Testis (tissue), 5 donors: ENCODE results near the gene ARHGAP33. TPM values are rescaled to one million over a fixed set of nuclear protein-coding genes. Genes with fewer than 3 reads are reported as not detected.

Experiments used
- DNase-seq: peaks from one replicate; pipeline ENCODE4 v3.0.0-alpha.2; 2019
- H3K27ac ChIP-seq, 2 donors: fragments of 200-600 bp; sonication (generic); one replicate each; pipeline ENCODE4 v1.5.1; 2019
- H3K27me3 ChIP-seq: fragments of 200-600 bp; sonication (generic); one replicate; pipeline ENCODE4 v1.5.1; 2019
- H3K36me3 ChIP-seq: fragments of 200-600 bp; sonication (generic); one replicate; pipeline ENCODE4 v1.5.1; 2017; ENCODE audit warnings: low read depth; ENCODE audit errors: missing control alignments
- H3K4me1 ChIP-seq: fragments of 200-600 bp; sonication (generic); one replicate; pipeline ENCODE4 v1.5.1; 2019
- H3K4me3 ChIP-seq, 2 donors: fragments of 200-600 bp; sonication (generic); one replicate each; pipeline ENCODE4 v1.5.1; 2017 to 2019
- H3K9me3 ChIP-seq: fragments of 200-600 bp; sonication (generic); one replicate; pipeline ENCODE4 v1.5.1; 2017
- POLR2A ChIP-seq: fragments of 450-650 bp; IDR thresholded peaks from one replicate; pipeline ENCODE4 v1.6.1; 2017; ENCODE audit warnings: antibody characterized with exemption, mild to moderate bottlenecking, moderate library complexity
- WGBS, 2 donors: methylation state at CpG; one replicate each; pipeline ENCODE4 v1.1.5; 2018; 5-methylcytosine and 5-hydroxymethylcytosine counted together
- intact Hi-C: fragments of 100-400 bp; cut with DNase I; formaldehyde crosslinking; loops from one replicate; pipeline ENCODE4 v1.15.1; 2023; ENCODE audit warnings: low total_unique reads
- long read RNA-seq, 2 donors: transcript quantifications; one replicate each; lab custom pipeline, GENCODE V29; 2026
- polyA plus RNA-seq: library from polyadenylated mRNA; stranded (reverse); fragments of 350-450 nt; fragmentation: Illumina TruSeq; extraction: RNeasy Lipid Tissue Mini Kit (QIAGEN cat#74804); gene quantifications from one replicate; pipeline ENCODE4 v1.2.3, GENCODE V29; 2014; ENCODE audit warnings: low read depth, low replicate concordance; ENCODE audit not compliant: insufficient read depth
- total RNA-seq, 2 donors: library from RNA; depleted of rRNA; stranded (reverse); fragments of >200 nt; gene quantifications; one replicate each; pipeline ENCODE4 v1.2.3, GENCODE V29; 2016
- TF ChIP-seq, protein P1 (sequence below), 3 experiments: fragments of 450-650 bp in 2 of 3; fragments of 200-600 bp in 1 of 3; sonication (generic) in 1 of 3; IDR thresholded peaks; one replicate each; pipeline ENCODE4 v1.5.1; 2016 to 2019; ENCODE audit warnings: antibody characterized with exemption in 3 of 3, mild to moderate bottlenecking in 2 of 3, moderate library complexity in 1 of 3

Gene ARHGAP33, protein sequence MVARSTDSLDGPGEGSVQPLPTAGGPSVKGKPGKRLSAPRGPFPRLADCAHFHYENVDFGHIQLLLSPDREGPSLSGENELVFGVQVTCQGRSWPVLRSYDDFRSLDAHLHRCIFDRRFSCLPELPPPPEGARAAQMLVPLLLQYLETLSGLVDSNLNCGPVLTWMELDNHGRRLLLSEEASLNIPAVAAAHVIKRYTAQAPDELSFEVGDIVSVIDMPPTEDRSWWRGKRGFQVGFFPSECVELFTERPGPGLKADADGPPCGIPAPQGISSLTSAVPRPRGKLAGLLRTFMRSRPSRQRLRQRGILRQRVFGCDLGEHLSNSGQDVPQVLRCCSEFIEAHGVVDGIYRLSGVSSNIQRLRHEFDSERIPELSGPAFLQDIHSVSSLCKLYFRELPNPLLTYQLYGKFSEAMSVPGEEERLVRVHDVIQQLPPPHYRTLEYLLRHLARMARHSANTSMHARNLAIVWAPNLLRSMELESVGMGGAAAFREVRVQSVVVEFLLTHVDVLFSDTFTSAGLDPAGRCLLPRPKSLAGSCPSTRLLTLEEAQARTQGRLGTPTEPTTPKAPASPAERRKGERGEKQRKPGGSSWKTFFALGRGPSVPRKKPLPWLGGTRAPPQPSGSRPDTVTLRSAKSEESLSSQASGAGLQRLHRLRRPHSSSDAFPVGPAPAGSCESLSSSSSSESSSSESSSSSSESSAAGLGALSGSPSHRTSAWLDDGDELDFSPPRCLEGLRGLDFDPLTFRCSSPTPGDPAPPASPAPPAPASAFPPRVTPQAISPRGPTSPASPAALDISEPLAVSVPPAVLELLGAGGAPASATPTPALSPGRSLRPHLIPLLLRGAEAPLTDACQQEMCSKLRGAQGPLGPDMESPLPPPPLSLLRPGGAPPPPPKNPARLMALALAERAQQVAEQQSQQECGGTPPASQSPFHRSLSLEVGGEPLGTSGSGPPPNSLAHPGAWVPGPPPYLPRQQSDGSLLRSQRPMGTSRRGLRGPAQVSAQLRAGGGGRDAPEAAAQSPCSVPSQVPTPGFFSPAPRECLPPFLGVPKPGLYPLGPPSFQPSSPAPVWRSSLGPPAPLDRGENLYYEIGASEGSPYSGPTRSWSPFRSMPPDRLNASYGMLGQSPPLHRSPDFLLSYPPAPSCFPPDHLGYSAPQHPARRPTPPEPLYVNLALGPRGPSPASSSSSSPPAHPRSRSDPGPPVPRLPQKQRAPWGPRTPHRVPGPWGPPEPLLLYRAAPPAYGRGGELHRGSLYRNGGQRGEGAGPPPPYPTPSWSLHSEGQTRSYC
- 100 to 1,000 TPM in 1 of 2 donors, 10 to 100 TPM in 1; 56.2 to 133 TPM for total RNA-seq
- 46.6 TPM for polyA plus RNA-seq
- long read RNA-seq, donor 1, partial matches to known transcripts, result 5 of 5 reads
- long read RNA-seq, donor 1, other reads (novel, unspliced or antisense), result 0 of 5 reads
- long read RNA-seq, donor 2, partial matches to known transcripts, result 7 of 7 reads
- long read RNA-seq, donor 2, other reads (novel, unspliced or antisense), result 0 of 7 reads

DNA sequence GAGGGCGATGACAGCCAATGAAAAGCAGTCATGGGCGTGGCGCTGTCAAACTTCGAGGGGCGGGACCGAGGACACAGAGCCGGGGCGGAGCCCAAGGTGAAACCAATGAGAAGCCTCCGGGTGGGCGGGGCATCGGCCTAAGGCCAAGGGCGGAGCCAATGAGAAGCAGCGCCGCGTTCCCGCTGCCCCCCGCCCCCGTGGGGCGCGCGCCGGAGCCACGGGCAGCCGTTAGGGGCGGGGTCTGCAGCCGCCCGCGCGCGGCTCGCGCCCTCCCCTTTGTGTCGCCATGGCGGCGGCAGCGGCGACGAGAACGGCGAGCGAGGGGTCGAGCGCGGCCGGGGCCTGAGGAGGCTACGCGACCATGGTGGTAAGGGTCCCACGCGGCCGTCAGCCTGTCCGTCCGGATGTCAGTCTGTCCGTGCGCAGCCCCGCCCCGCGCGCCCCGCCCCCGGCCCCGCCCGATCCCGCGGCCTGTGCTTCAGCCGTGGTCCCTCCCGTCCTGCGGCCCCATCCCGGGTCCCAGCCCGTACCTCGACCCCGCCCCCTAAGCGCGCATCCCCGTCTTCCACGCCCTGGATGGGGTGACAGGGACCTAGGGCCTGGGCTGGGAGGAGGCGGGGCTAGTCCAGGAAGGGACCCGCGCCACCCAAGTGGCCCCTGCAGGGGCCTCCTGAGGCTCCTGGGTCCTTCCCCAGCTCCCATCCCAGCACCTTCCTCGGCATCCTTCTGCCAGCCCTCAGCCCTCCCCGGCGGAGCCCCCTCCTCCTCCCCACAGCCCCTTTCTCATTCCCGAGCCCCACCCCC, at the start of gene ARHGAP33:
Gene ARHGAP33, plus strand, starts transcription at position 267 of the 804 bp plus-strand sequence. Its CDS starts 95 bp downstream, at position 362.
- TF ChIP-seq POLR2A, result no peak
- TF ChIP-seq, protein P1, sequence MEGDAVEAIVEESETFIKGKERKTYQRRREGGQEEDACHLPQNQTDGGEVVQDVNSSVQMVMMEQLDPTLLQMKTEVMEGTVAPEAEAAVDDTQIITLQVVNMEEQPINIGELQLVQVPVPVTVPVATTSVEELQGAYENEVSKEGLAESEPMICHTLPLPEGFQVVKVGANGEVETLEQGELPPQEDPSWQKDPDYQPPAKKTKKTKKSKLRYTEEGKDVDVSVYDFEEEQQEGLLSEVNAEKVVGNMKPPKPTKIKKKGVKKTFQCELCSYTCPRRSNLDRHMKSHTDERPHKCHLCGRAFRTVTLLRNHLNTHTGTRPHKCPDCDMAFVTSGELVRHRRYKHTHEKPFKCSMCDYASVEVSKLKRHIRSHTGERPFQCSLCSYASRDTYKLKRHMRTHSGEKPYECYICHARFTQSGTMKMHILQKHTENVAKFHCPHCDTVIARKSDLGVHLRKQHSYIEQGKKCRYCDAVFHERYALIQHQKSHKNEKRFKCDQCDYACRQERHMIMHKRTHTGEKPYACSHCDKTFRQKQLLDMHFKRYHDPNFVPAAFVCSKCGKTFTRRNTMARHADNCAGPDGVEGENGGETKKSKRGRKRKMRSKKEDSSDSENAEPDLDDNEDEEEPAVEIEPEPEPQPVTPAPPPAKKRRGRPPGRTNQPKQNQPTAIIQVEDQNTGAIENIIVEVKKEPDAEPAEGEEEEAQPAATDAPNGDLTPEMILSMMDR (IDR thresholded peaks at IDR 0.05), result no peak
- Histone ChIP-seq H3K4me1 (peaks cover 7% of the 10 kb centered on the region), H3K27ac (peak within 1 kb of the TSS in 1 of 2 donors; percentile 33), H3K4me3 (peak within 1 kb of the TSS; percentile 74 to 85), H3K36me3 (no peaks in the 10 kb centered on the region), H3K9me3 (no peaks in the 10 kb centered on the region), H3K27me3 (no peaks in the 10 kb centered on the region)
- intact Hi-C loops, result no loop called here
- DNase-seq, result peak; percentile 99
- WGBS, 2 donors, result 1 to 2% methylated on average over 22 to 45 of the region's 82 CpGs

DNA sequence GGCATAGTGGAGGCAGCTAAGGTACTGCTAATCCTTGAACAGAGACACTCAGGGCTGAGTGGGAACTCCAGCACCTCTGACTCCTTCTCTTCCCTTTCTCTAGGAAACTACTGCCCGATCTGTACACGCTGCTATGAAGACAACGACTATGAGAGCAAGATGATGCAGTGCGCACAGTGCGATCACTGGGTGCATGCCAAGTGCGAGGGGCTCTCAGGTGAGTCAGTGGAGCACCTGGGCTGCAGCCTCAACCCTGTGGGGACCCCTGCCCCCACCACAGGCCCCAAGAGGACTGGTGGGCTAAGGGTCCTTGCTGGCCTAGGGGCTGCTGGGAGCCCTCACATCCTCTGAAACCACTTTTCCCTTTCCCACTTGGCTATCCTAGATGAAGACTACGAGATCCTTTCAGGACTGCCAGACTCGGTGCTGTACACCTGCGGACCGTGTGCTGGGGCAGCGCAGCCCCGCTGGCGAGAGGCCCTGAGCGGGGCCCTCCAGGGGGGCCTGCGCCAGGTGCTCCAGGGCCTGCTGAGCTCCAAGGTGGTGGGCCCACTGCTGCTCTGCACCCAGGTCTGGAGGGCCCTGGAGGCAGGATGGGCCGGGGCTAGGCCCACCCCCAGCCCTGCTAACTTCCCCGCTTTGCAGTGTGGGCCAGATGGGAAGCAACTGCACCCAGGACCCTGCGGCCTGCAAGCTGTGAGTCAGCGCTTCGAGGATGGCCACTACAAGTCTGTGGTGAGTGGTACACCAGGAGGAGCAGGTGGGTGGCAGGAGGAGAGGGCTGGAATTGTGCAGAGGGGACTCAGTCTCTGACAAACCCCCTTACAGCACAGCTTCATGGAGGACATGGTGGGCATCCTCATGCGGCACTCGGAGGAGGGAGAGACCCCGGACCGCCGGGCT, 48.1 kb upstream of the ARHGAP33 start:
- intact Hi-C loops, result no loop called here
- 93 to 95% methylated on average over 12 to 23 of the region's 25 CpGs for WGBS, 2 donors
- H3K4me1 ChIP-seq, result no peaks in the 10 kb centered on the region
- no peaks in the 10 kb centered on the region for H3K36me3 ChIP-seq
- H3K27ac ChIP-seq, result no peak overlapping the region
- TF ChIP-seq POLR2A, result no peak
- TF ChIP-seq, protein P1 (IDR thresholded peaks at IDR 0.05), result no peak
- DNase-seq, result no peak
- no peaks in the 10 kb centered on the region for H3K27me3 ChIP-seq
- no peak overlapping the region for H3K4me3 ChIP-seq
- H3K9me3 ChIP-seq, result no peaks in the 10 kb centered on the region

- Histone ChIP-seq H3K9me3 (no peaks in the 10 kb centered on the region), H3K27me3 (no peaks in the 10 kb centered on the region), H3K4me1 (no peaks in the 10 kb centered on the region), H3K36me3 (no peaks in the 10 kb centered on the region), H3K27ac (no peak overlapping the region), H3K4me3 (no peak overlapping the region)
- TF ChIP-seq, protein P1 (IDR thresholded peaks at IDR 0.05), result no peak
- no peak for TF ChIP-seq POLR2A
- intact Hi-C loops, result no loop called here
- no peak for DNase-seq
- WGBS, 2 donors, result 89 to 93% methylated on average over 14 to 19 of the region's 19 CpGs
Observed at GRCh38 chr19:35727956-35728706, 47.2 kb upstream of the ARHGAP33 start.
